ENCODE data around the gene CAMTA2. TPM values are rescaled to one million over a fixed set of nuclear protein-coding genes. Genes with fewer than 3 reads are reported as not detected.

Gene CAMTA2
- total RNA-seq, 1 donor from 2014 or later, result 42.3 TPM

- Mint-ChIP-seq H3K27me3 (ENCODE audit: unreplicated experiment) (peaks cover 2% of the 10 kb centered on the region), H3K36me3 (ENCODE audit: low read depth, unreplicated experiment) (peaks cover 18% of the 10 kb centered on the region), H3K27ac (ENCODE audit: unreplicated experiment) (no peak overlapping the region), H3K4me1 (ENCODE audit: unreplicated experiment) (peaks cover 3% of the 10 kb centered on the region), H3K9me3 (ENCODE audit: unreplicated experiment) (no peaks in the 10 kb centered on the region), H3K4me3 (ENCODE audit: unreplicated experiment) (no peak overlapping the region)
- DNase-seq (ENCODE audit: low spot score), result no peak
- no peak for TF ChIP-seq CTCF (IDR thresholded peaks at IDR 0.05; ENCODE audit: unreplicated experiment)
These were observed 39.8 kb upstream of the CAMTA2 start for GRCh38 chr17:5027299-5027698.

- Mint-ChIP-seq H3K4me3 (ENCODE audit: unreplicated experiment) (peak overlapping the region; percentile 56), H3K4me1 (ENCODE audit: unreplicated experiment) (no peaks in the 10 kb centered on the region), H3K27me3 (ENCODE audit: unreplicated experiment) (no peaks in the 10 kb centered on the region), H3K9me3 (ENCODE audit: unreplicated experiment) (no peaks in the 10 kb centered on the region), H3K36me3 (ENCODE audit: low read depth, unreplicated experiment) (peaks cover 36% of the 10 kb centered on the region), H3K27ac (ENCODE audit: unreplicated experiment) (no peak overlapping the region)
- TF ChIP-seq CTCF (IDR thresholded peaks at IDR 0.05; ENCODE audit: unreplicated experiment), result no peak
- DNase-seq (ENCODE audit: low spot score), result no peak
These were observed 37.1 kb upstream of the CAMTA2 start for GRCh38 chr17:5024604-5025003.

GRCh38 chr17:5023588-5024147, 36.2 kb upstream of the CAMTA2 start:
- Mint-ChIP-seq H3K4me3 (ENCODE audit: unreplicated experiment) (no peak overlapping the region), H3K36me3 (ENCODE audit: low read depth, unreplicated experiment) (peaks cover 42% of the 10 kb centered on the region)

GRCh38 chr17:5022171-5022711, 34.8 kb upstream of the CAMTA2 start:
- Mint-ChIP-seq H3K36me3 (ENCODE audit: low read depth, unreplicated experiment) (peaks cover 42% of the 10 kb centered on the region), H3K27me3 (ENCODE audit: unreplicated experiment) (no peaks in the 10 kb centered on the region), H3K4me3 (ENCODE audit: unreplicated experiment) (no peak overlapping the region), H3K27ac (ENCODE audit: unreplicated experiment) (no peak overlapping the region), H3K9me3 (ENCODE audit: unreplicated experiment) (no peaks in the 10 kb centered on the region), H3K4me1 (ENCODE audit: unreplicated experiment) (peaks cover 3% of the 10 kb centered on the region)
- TF ChIP-seq CTCF (IDR thresholded peaks at IDR 0.05; ENCODE audit: unreplicated experiment), result no peak
- no peak for DNase-seq (ENCODE audit: low spot score)

More at GRCh38 chr17:5023588-5024147, 36.2 kb upstream of the CAMTA2 start:
- H3K27ac Mint-ChIP-seq (ENCODE audit: unreplicated experiment), result no peak overlapping the region
- TF ChIP-seq CTCF (IDR thresholded peaks at IDR 0.05; ENCODE audit: unreplicated experiment), result no peak
- no peaks in the 10 kb centered on the region for H3K27me3 Mint-ChIP-seq (ENCODE audit: unreplicated experiment)
- no peaks in the 10 kb centered on the region for H3K9me3 Mint-ChIP-seq (ENCODE audit: unreplicated experiment)
- no peak for DNase-seq (ENCODE audit: low spot score)
- peaks cover 3% of the 10 kb centered on the region for H3K4me1 Mint-ChIP-seq (ENCODE audit: unreplicated experiment)

- H3K4me1 Mint-ChIP-seq (ENCODE audit: unreplicated experiment), result peaks cover 3% of the 10 kb centered on the region
- no peaks in the 10 kb centered on the region for H3K9me3 Mint-ChIP-seq (ENCODE audit: unreplicated experiment)
- H3K36me3 Mint-ChIP-seq (ENCODE audit: low read depth, unreplicated experiment), result peaks cover 49% of the 10 kb centered on the region
- H3K4me3 Mint-ChIP-seq (ENCODE audit: unreplicated experiment), result peak overlapping the region; percentile 15
- DNase-seq (ENCODE audit: low spot score), result no peak
- no peak for TF ChIP-seq CTCF (IDR thresholded peaks at IDR 0.05; ENCODE audit: unreplicated experiment)
- no peaks in the 10 kb centered on the region for H3K27me3 Mint-ChIP-seq (ENCODE audit: unreplicated experiment)
- peak overlapping the region; percentile 58 for H3K27ac Mint-ChIP-seq (ENCODE audit: unreplicated experiment)
These were observed 33.1 kb upstream of the CAMTA2 start for GRCh38 chr17:5020502-5021023.

All from endothelial cell (in vitro differentiated cells).